ENCODE results near the gene TARS1. TPM values are rescaled to one million over a fixed set of nuclear protein-coding genes. Genes with fewer than 3 reads are reported as not detected.

TARS1 gene
- total RNA-seq, 1 experiment from 2014 or later: 324 TPM

DNA sequence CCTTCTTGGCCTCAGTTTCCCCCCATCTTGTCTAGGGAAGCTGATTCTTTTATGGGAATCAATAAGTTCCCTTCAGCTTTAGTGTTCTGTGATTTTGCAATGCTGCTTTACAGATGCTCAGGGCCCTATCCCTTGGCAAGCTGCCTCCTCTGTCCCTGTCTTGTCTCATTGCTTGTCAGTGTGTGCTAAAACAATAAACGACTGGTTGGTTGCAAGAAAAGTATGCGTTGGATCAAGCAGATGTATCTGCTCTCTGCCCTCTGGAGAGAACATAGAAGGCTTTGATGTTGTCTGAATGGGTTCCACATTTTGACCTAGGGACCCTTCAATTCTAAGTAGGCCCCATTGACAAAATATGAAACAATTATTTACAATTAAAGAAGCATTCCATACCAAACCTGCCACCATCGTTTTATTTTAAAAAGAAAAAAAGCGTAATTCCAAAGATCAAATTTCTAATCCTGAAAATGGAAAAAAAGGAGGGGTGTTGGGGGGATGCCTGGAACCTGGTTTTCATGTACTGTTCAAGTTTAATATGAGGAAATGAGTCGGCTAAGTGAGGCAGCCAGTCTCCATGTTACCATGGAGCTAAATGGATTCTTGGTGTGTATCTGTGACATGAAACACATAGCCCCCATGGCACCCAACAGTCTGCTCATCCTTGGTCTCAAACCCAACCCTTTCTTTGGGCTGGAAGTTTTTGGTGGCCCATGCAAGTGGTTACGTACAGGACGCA, 31.2 kb upstream of the TARS1 start:
- Histone ChIP-seq H3K4me1 (ENCODE audit: insufficient read depth, low read length, poor library complexity, severe bottlenecking) (no peaks in the 10 kb centered on the region), H3K27me3 (replicated peaks; ENCODE audit: insufficient read depth, low read depth, low read length, poor library complexity) (no peaks in the 10 kb centered on the region), H3K4me3 (ENCODE audit: low read depth, low read length, poor library complexity, severe bottlenecking) (no peak overlapping the region), H3K36me3 (ENCODE audit: insufficient read depth, low read length, poor library complexity, severe bottlenecking) (no peaks in the 10 kb centered on the region), H3K27ac (ENCODE audit: low read depth, low read length, poor library complexity, severe bottlenecking) (no peak overlapping the region), H3K9me3 (ENCODE audit: low read depth, low read length, poor library complexity, severe bottlenecking) (no peaks in the 10 kb centered on the region)
- intact Hi-C loops (cut with micrococcal nuclease; ENCODE audit: unreplicated experiment): no loop called here
- BruUV-seq (replicated peaks): no TSS peak
- CTCF ChIA-PET: no interaction called here
- POLR2A ChIA-PET (ENCODE audit: low non-redundant PET): no interaction called here
- no peak for TF ChIP-seq EZH2 (IDR thresholded peaks at IDR 0.05; ENCODE audit: borderline replicate concordance, low read depth, low read length, poor library complexity, severe bottlenecking)
- TF ChIP-seq, protein P1, sequence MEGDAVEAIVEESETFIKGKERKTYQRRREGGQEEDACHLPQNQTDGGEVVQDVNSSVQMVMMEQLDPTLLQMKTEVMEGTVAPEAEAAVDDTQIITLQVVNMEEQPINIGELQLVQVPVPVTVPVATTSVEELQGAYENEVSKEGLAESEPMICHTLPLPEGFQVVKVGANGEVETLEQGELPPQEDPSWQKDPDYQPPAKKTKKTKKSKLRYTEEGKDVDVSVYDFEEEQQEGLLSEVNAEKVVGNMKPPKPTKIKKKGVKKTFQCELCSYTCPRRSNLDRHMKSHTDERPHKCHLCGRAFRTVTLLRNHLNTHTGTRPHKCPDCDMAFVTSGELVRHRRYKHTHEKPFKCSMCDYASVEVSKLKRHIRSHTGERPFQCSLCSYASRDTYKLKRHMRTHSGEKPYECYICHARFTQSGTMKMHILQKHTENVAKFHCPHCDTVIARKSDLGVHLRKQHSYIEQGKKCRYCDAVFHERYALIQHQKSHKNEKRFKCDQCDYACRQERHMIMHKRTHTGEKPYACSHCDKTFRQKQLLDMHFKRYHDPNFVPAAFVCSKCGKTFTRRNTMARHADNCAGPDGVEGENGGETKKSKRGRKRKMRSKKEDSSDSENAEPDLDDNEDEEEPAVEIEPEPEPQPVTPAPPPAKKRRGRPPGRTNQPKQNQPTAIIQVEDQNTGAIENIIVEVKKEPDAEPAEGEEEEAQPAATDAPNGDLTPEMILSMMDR (conservative IDR thresholded peaks at IDR 0.05; ENCODE audit: low read depth, low read length): no peak
- DNase-seq (ENCODE audit: low spot score): no peak

DNA sequence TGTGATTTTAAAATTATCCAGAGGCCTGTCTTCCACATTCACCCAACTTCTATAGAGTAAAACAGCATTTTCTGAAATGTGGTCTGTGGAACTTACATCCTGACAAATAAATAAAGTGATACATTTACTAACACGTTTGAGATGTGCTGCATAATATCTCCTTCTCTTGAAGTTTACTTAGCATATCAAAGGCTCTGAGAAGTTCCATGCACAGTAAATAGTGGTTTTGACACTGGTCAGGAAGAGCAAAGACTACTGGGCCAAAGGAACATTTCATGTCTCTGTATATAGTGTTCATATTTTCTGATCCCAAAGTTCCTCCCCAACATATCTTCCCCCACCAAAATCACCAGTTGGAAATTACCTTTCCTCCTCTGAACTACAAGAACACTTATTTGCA, 30.5 kb upstream of the TARS1 start:
- CTCF ChIA-PET: no interaction called here

DNA sequence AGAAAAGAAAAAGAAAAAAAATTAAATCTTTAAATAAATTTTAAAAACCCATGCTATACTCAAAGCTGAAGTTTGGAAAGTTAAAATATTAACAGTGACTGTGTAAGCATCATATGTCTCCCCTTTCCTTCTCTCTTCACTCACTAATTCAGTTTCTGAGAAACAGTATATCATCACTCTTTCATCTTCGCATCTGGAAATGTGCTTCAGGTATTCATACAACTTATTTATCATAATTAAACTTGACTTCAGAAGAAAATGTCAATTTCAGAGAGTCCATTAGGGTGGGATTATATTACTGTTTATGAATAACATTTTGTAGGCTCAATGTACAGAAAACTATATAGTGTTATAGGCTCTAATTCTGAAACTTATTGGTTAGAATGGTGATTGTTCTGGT, 29.3 kb upstream of the TARS1 start:
- no peaks in the 10 kb centered on the region for H3K9me3 ChIP-seq (ENCODE audit: low read depth, low read length, poor library complexity, severe bottlenecking)
- BruUV-seq (replicated peaks): no TSS peak
- H3K4me3 ChIP-seq (ENCODE audit: low read depth, low read length, poor library complexity, severe bottlenecking): no peak overlapping the region
- H3K27me3 ChIP-seq (replicated peaks; ENCODE audit: insufficient read depth, low read depth, low read length, poor library complexity): no peaks in the 10 kb centered on the region
- DNase-seq (ENCODE audit: low spot score): no peak
- TF ChIP-seq EZH2 (IDR thresholded peaks at IDR 0.05; ENCODE audit: borderline replicate concordance, low read depth, low read length, poor library complexity, severe bottlenecking): no peak
- TF ChIP-seq, protein P1 (conservative IDR thresholded peaks at IDR 0.05; ENCODE audit: low read depth, low read length): no peak
- intact Hi-C loops (cut with micrococcal nuclease; ENCODE audit: unreplicated experiment): no loop called here
- ChIA-PET CTCF (no interaction called here), POLR2A (ENCODE audit: low non-redundant PET) (no interaction called here)
- H3K36me3 ChIP-seq (ENCODE audit: insufficient read depth, low read length, poor library complexity, severe bottlenecking): no peaks in the 10 kb centered on the region
- H3K4me1 ChIP-seq (ENCODE audit: insufficient read depth, low read length, poor library complexity, severe bottlenecking): no peaks in the 10 kb centered on the region
- no peak overlapping the region for H3K27ac ChIP-seq (ENCODE audit: low read depth, low read length, poor library complexity, severe bottlenecking)

More for the DNA sequence above, 30.5 kb upstream of the TARS1 start:
- Histone ChIP-seq H3K36me3 (ENCODE audit: insufficient read depth, low read length, poor library complexity, severe bottlenecking) (no peaks in the 10 kb centered on the region), H3K9me3 (ENCODE audit: low read depth, low read length, poor library complexity, severe bottlenecking) (no peaks in the 10 kb centered on the region), H3K27ac (ENCODE audit: low read depth, low read length, poor library complexity, severe bottlenecking) (no peak overlapping the region), H3K4me3 (ENCODE audit: low read depth, low read length, poor library complexity, severe bottlenecking) (no peak overlapping the region), H3K4me1 (ENCODE audit: insufficient read depth, low read length, poor library complexity, severe bottlenecking) (no peaks in the 10 kb centered on the region), H3K27me3 (replicated peaks; ENCODE audit: insufficient read depth, low read depth, low read length, poor library complexity) (no peaks in the 10 kb centered on the region)
- POLR2A ChIA-PET (ENCODE audit: low non-redundant PET): no interaction called here
- no TSS peak for BruUV-seq (replicated peaks)
- no peak for DNase-seq (ENCODE audit: low spot score)
- intact Hi-C loops (cut with micrococcal nuclease; ENCODE audit: unreplicated experiment): no loop called here
- no peak for TF ChIP-seq EZH2 (IDR thresholded peaks at IDR 0.05; ENCODE audit: borderline replicate concordance, low read depth, low read length, poor library complexity, severe bottlenecking)

DNA sequence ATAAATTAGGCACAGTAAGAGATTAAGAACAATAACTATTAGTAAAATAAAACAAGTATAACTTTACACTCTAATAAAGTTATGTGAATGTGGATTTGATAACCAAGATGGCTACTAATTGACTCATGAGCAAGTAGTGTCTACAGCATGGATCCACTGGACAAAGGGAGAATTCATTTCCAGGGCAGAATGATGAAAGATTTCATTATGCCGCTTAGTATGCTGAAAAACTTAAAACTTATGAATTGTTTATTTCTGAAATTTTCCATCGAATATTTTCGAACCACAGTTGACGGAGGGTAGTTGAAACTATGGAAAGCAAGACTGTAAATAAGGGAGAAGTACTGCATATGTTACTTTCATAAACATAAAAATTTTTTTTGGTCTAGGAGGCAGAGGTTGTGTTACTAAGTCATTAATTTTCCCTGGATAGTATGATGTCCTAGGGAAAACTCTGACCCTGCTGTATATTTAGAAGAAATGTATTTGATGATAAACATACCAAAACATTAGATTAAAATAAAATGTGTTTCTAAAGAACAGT, 24.9 kb upstream of the TARS1 start:
- BruUV-seq (replicated peaks): no TSS peak
- Histone ChIP-seq H3K36me3 (ENCODE audit: insufficient read depth, low read length, poor library complexity, severe bottlenecking) (no peaks in the 10 kb centered on the region), H3K4me3 (ENCODE audit: low read depth, low read length, poor library complexity, severe bottlenecking) (no peak overlapping the region), H3K9me3 (ENCODE audit: low read depth, low read length, poor library complexity, severe bottlenecking) (no peaks in the 10 kb centered on the region), H3K27me3 (replicated peaks; ENCODE audit: insufficient read depth, low read depth, low read length, poor library complexity) (peaks cover 13% of the 10 kb centered on the region), H3K27ac (ENCODE audit: low read depth, low read length, poor library complexity, severe bottlenecking) (no peak overlapping the region), H3K4me1 (ENCODE audit: insufficient read depth, low read length, poor library complexity, severe bottlenecking) (no peaks in the 10 kb centered on the region)
- CTCF ChIA-PET: no interaction called here
- POLR2A ChIA-PET (ENCODE audit: low non-redundant PET): no interaction called here
- TF ChIP-seq, protein P1 (conservative IDR thresholded peaks at IDR 0.05; ENCODE audit: low read depth, low read length): no peak
- no peak for TF ChIP-seq EZH2 (IDR thresholded peaks at IDR 0.05; ENCODE audit: borderline replicate concordance, low read depth, low read length, poor library complexity, severe bottlenecking)
- intact Hi-C loops (cut with micrococcal nuclease; ENCODE audit: unreplicated experiment): no loop called here
- no peak for DNase-seq (ENCODE audit: low spot score)

Measured in A673 (cell line).